Tibial nerve (tissue), 3 donors: ENCODE results near the gene TEX19.

Experiments used
- POLR2A ChIP-seq, 2 donors: fragments of 450-650 bp; IDR thresholded peaks; one replicate each; pipeline ENCODE4 v1.6.1; 2017; ENCODE audit warnings: antibody characterized with exemption in 2 of 2, mild to moderate bottlenecking in 2 of 2, moderate library complexity in 2 of 2
- TF ChIP-seq, protein P1 (sequence below), 5 experiments: fragments of 200-600 bp in 3 of 5; fragments of 450-650 bp in 2 of 5; sonication (generic) in 3 of 5; IDR thresholded peaks; one replicate each; pipeline ENCODE4 v1.5.1; 2016 to 2019; ENCODE audit warnings: antibody characterized with exemption in 5 of 5, mild to moderate bottlenecking in 3 of 5, moderate library complexity in 2 of 5

DNA sequence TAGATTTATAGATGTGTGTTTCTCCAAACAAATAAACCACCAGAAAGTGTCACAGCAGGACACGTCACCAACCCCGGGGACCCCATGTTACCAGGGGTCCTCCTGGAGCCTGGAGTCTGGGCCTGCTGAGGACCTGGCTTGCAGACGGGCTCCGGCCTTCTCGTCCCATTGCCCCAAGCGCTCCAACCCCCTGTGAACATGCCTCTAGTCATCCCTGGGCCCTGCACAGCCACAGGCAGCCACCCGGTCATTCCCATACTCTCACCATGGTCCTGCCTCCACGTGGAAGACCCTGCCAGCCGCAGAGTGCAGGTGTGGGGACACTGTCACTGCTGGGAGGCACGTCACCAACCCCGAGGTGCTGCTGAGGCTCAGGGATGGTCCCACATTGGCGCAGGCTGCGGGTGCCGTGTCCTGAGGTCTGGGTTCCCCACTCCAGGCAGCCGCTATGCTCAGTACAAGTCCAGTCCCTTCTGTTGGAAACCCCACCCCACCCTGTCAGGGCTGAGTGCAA lies 30.0 kb upstream of the TEX19 start:
- TF ChIP-seq, protein P1, sequence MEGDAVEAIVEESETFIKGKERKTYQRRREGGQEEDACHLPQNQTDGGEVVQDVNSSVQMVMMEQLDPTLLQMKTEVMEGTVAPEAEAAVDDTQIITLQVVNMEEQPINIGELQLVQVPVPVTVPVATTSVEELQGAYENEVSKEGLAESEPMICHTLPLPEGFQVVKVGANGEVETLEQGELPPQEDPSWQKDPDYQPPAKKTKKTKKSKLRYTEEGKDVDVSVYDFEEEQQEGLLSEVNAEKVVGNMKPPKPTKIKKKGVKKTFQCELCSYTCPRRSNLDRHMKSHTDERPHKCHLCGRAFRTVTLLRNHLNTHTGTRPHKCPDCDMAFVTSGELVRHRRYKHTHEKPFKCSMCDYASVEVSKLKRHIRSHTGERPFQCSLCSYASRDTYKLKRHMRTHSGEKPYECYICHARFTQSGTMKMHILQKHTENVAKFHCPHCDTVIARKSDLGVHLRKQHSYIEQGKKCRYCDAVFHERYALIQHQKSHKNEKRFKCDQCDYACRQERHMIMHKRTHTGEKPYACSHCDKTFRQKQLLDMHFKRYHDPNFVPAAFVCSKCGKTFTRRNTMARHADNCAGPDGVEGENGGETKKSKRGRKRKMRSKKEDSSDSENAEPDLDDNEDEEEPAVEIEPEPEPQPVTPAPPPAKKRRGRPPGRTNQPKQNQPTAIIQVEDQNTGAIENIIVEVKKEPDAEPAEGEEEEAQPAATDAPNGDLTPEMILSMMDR (IDR thresholded peaks at IDR 0.05), result no peak
- TF ChIP-seq POLR2A (IDR thresholded peaks at IDR 0.05), result no peak
